HEK293 (cell line): ENCODE results near the gene MBOAT2.

Experiments used
- CTCF ChIA-PET: fragments of 350-600 bp; formaldehyde crosslinking; extraction: SDS; loops from one replicate; lab custom pipeline; 2021; ENCODE audit warnings: antibody characterized with exemption; lab: Yijun Ruan, JAX
- POLR2A ChIA-PET: fragments of 300-600 bp; formaldehyde crosslinking; extraction: SDS; loops from one replicate; lab custom pipeline; 2020; ENCODE audit warnings: antibody characterized with exemption, inconsistent platforms; lab: Yijun Ruan, JAX
- H3K27ac ChIP-seq: fragments of 200-500 bp; sonication (Bioruptor generic); 2 replicates; pipeline ENCODE4 v1.5.1; 2014; ENCODE audit warnings: low read depth, low read length, control low read depth, inconsistent platforms; ENCODE audit errors: extremely low read depth
- H3K36me3 ChIP-seq, 2 experiments: fragments of 200-500 bp in 1 of 2; sonication (Bioruptor generic) in 1 of 2; 1 replicate in 1 of 2; 2 replicates in 1 of 2; pipeline ENCODE4 v1.5.1; 2014 to 2017; ENCODE audit warnings: inconsistent platforms in 2 of 2, low read length in 2 of 2; ENCODE audit not compliant: control insufficient read depth in 2 of 2, insufficient read depth in 1 of 2
- H3K4me1 ChIP-seq: fragments of 200-500 bp; sonication (Bioruptor generic); 2 replicates; pipeline ENCODE4 v1.5.1; 2014; ENCODE audit warnings: mild to moderate bottlenecking, low read length, inconsistent platforms; ENCODE audit not compliant: control insufficient read depth, insufficient read depth
- H3K4me3 ChIP-seq: 2 replicates; pipeline ENCODE4 v1.5.1; 2011; ENCODE audit warnings: low read depth, mild to moderate bottlenecking, control low read depth, low read length, moderate library complexity
- H3K9me3 ChIP-seq: fragments of 200-500 bp; sonication (Bioruptor generic); 2 replicates; pipeline ENCODE4 v1.5.1; 2014; ENCODE audit warnings: low read depth, low read length, inconsistent platforms; ENCODE audit not compliant: control insufficient read depth, insufficient read depth
- AEBP2 ChIP-seq: fragments of 450-650 bp; formaldehyde crosslinking; IDR thresholded peaks from 2 replicates; pipeline ENCODE4 v1.5.1; 2016; ENCODE audit warnings: missing biosample characterization, missing genetic modification characterization, borderline replicate concordance
- ELK4 ChIP-seq: IDR thresholded peaks from 2 replicates; pipeline ENCODE4 v1.6.1; 2011; ENCODE audit warnings: mild to moderate bottlenecking, low read depth, low read length, borderline replicate concordance
- GLIS1 ChIP-seq: fragments of 450-650 bp; formaldehyde crosslinking; IDR thresholded peaks from 2 replicates; pipeline ENCODE4 v1.5.1; 2016; ENCODE audit warnings: missing biosample characterization, missing genetic modification characterization
- HOXC10 ChIP-seq: sonication (generic); formaldehyde crosslinking; IDR thresholded peaks from 2 replicates; pipeline ENCODE4 v1.8.1; 2023; ENCODE audit warnings: mild to moderate bottlenecking, missing genetic modification reagents
- KLF1 ChIP-seq: fragments of 450-650 bp; formaldehyde crosslinking; IDR thresholded peaks from 2 replicates; pipeline ENCODE4 v1.5.1; 2016; ENCODE audit warnings: missing biosample characterization, missing genetic modification characterization
- MYNN ChIP-seq: fragments of 450-650 bp; formaldehyde crosslinking; IDR thresholded peaks from 2 replicates; pipeline ENCODE4 v1.5.1; 2016; ENCODE audit warnings: missing biosample characterization, missing genetic modification characterization, borderline replicate concordance
- OVOL3 ChIP-seq: fragments of 450-650 bp; formaldehyde crosslinking; IDR thresholded peaks from 2 replicates; pipeline ENCODE4 v1.5.1; 2016; ENCODE audit warnings: missing biosample characterization, missing genetic modification characterization
- PATZ1 ChIP-seq: fragments of 450-650 bp; formaldehyde crosslinking; IDR thresholded peaks from 2 replicates; pipeline ENCODE4 v1.5.1; 2016; ENCODE audit warnings: missing biosample characterization, missing genetic modification characterization
- PRDM6 ChIP-seq: fragments of 450-650 bp; formaldehyde crosslinking; IDR thresholded peaks from 2 replicates; pipeline ENCODE4 v1.5.1; 2017; ENCODE audit warnings: missing biosample characterization, missing genetic modification characterization
- REST ChIP-seq: fragments of 450-650 bp; formaldehyde crosslinking; IDR thresholded peaks from 2 replicates; pipeline ENCODE4 v1.5.1; 2016; ENCODE audit warnings: missing biosample characterization, missing genetic modification characterization
- SETDB1 ChIP-seq: IDR thresholded peaks from one replicate; pipeline ENCODE4 v1.6.1; 2017; ENCODE audit warnings: mild to moderate bottlenecking, low read length, moderate library complexity, mixed read lengths; ENCODE audit not compliant: insufficient read length
- ZIC2 ChIP-seq: fragments of 450-650 bp; formaldehyde crosslinking; IDR thresholded peaks from 2 replicates; pipeline ENCODE4 v1.5.1; 2016; ENCODE audit warnings: missing biosample characterization, missing genetic modification characterization
- ZNF121 ChIP-seq: fragments of 450-650 bp; formaldehyde crosslinking; IDR thresholded peaks from 2 replicates; pipeline ENCODE4 v1.5.1; 2016; ENCODE audit warnings: missing biosample characterization, missing genetic modification characterization
- ZNF133 ChIP-seq: fragments of 450-650 bp; formaldehyde crosslinking; IDR thresholded peaks from 2 replicates; pipeline ENCODE4 v1.5.1; 2016; ENCODE audit warnings: missing biosample characterization, missing genetic modification characterization
- ZNF214 ChIP-seq: fragments of 450-650 bp; formaldehyde crosslinking; IDR thresholded peaks from 2 replicates; pipeline ENCODE4 v1.5.1; 2017; ENCODE audit warnings: missing biosample characterization, mild to moderate bottlenecking, missing genetic modification characterization, borderline replicate concordance
- ZNF274 ChIP-seq, 2 experiments: fragments of 200-500 bp in 1 of 2; fragments of 450-650 bp in 1 of 2; sonication (Bioruptor generic) in 1 of 2; formaldehyde crosslinking in 1 of 2; IDR thresholded peaks; 2 replicates each; pipeline versions ENCODE4 v1.5.1 to v1.6.1; 2014 to 2016; ENCODE audit warnings: borderline replicate concordance in 1 of 2, inconsistent platforms in 1 of 2, low read length in 1 of 2, missing biosample characterization in 1 of 2, missing genetic modification characterization in 1 of 2
- ZNF341 ChIP-seq: fragments of 450-650 bp; formaldehyde crosslinking; IDR thresholded peaks from 2 replicates; pipeline ENCODE4; 2016; ENCODE audit warnings: low read depth, missing biosample characterization, missing genetic modification characterization
- ZNF394 ChIP-seq: fragments of 450-650 bp; formaldehyde crosslinking; IDR thresholded peaks from 2 replicates; pipeline ENCODE4 v1.5.1; 2016; ENCODE audit warnings: missing biosample characterization, missing genetic modification characterization, mild to moderate bottlenecking, moderate library complexity, borderline replicate concordance
- ZNF416 ChIP-seq: fragments of 450-650 bp; formaldehyde crosslinking; IDR thresholded peaks from 2 replicates; pipeline ENCODE4 v1.5.1; 2016; ENCODE audit warnings: missing biosample characterization, missing genetic modification characterization
- ZNF473 ChIP-seq: fragments of 450-650 bp; formaldehyde crosslinking; IDR thresholded peaks from 2 replicates; pipeline ENCODE4 v1.5.1; 2017; ENCODE audit warnings: missing biosample characterization, missing genetic modification characterization
- ZNF561 ChIP-seq: fragments of 450-650 bp; IDR thresholded peaks from 2 replicates; pipeline ENCODE4 v1.5.1; 2018; ENCODE audit warnings: missing biosample characterization, missing genetic modification characterization, borderline replicate concordance
- ZNF624 ChIP-seq: fragments of 450-650 bp; formaldehyde crosslinking; IDR thresholded peaks from 2 replicates; pipeline ENCODE4 v1.5.1; 2017; ENCODE audit warnings: missing biosample characterization, missing genetic modification characterization
- ZNF664 ChIP-seq: fragments of 450-650 bp; formaldehyde crosslinking; IDR thresholded peaks from 2 replicates; pipeline ENCODE4 v1.5.1; 2016; ENCODE audit warnings: missing biosample characterization, missing genetic modification characterization
- ZNF837 ChIP-seq: fragments of 450-650 bp; formaldehyde crosslinking; IDR thresholded peaks from 2 replicates; pipeline ENCODE4 v1.5.1; 2016; ENCODE audit warnings: missing biosample characterization, missing genetic modification characterization
- ZSCAN23 ChIP-seq: fragments of 450-650 bp; formaldehyde crosslinking; IDR thresholded peaks from 2 replicates; pipeline ENCODE4 v1.5.1; 2016; ENCODE audit warnings: missing biosample characterization, missing genetic modification characterization

The MBOAT2 gene

GRCh38 chr2:8817221-8817620 lies 186.3 kb downstream of the MBOAT2 start:
- H3K4me1 ChIP-seq, result no peaks in the 10 kb centered on the region
- TF ChIP-seq AEBP2 (tag by site-specific recombination) (no peak), MYNN (tag by site-specific recombination) (no peak), ZNF121 (tag by site-specific recombination) (no peak), SETDB1 (no peak), REST (tag by site-specific recombination) (no peak), OVOL3 (no peak), ZSCAN23 (tag by site-specific recombination) (no peak), ZNF561 (tag by site-specific recombination) (no peak), ZNF274 (IDR thresholded peaks at IDR 0.05; ENCODE audit: low read length) (no peak), ZNF274 (tag by site-specific recombination; IDR thresholded peaks at IDR 0.05; ENCODE audit: borderline replicate concordance) (no peak), ZNF416 (tag by site-specific recombination) (no peak), ZIC2 (tag by site-specific recombination) (no peak), ZNF664 (tag by site-specific recombination) (no peak), GLIS1 (tag by site-specific recombination) (no peak), ZNF214 (tag by site-specific recombination) (no peak), ZNF624 (tag by site-specific recombination) (no peak)
- H3K9me3 ChIP-seq, result no peaks in the 10 kb centered on the region
- ChIA-PET CTCF (interaction anchor here (1.2 kb wide), 1 partner anchor 14 kb away, joined by 3 read pairs; no protein-coding TSS in a partner anchor), POLR2A (no interaction called here)
- H3K27ac ChIP-seq, result no peak overlapping the region
- no peak overlapping the region for H3K4me3 ChIP-seq
- H3K36me3 ChIP-seq, result peaks cover 3 to 20% of the 10 kb centered on the region in 2 experiments; a peak in 2 of 3 replicates

- Histone ChIP-seq H3K4me1 (peaks cover 19% of the 10 kb centered on the region), H3K4me3 (no peak overlapping the region), H3K9me3 (no peaks in the 10 kb centered on the region), H3K36me3 (peaks cover 9 to 59% of the 10 kb centered on the region in 2 experiments), H3K27ac (no peak overlapping the region)
- POLR2A ChIA-PET, result no interaction called here
- CTCF ChIA-PET, result no interaction called here
- TF ChIP-seq HOXC10 (CRISPR knock-in tag) (no peak), ZNF341 (tag by site-specific recombination) (no peak), ZNF394 (tag by site-specific recombination) (no peak), PRDM6 (tag by site-specific recombination) (no peak), ZNF473 (tag by site-specific recombination) (no peak), KLF1 (tag by site-specific recombination) (no peak), ZNF837 (tag by site-specific recombination) (no peak), ZNF133 (tag by site-specific recombination) (no peak), PATZ1 (tag by site-specific recombination) (no peak), ELK4 (no peak)
Observed at GRCh38 chr2:8806885-8807704, 196.4 kb downstream of the MBOAT2 start.
